Measurements from ENCODE around the gene ADAM15. TPM values are rescaled to one million over a fixed set of nuclear protein-coding genes. Genes with fewer than 3 reads are reported as not detected.

The ADAM15 gene
- total RNA-seq, 4 donors from 2014 or later = 232 to 289 (median 279) TPM

DNA sequence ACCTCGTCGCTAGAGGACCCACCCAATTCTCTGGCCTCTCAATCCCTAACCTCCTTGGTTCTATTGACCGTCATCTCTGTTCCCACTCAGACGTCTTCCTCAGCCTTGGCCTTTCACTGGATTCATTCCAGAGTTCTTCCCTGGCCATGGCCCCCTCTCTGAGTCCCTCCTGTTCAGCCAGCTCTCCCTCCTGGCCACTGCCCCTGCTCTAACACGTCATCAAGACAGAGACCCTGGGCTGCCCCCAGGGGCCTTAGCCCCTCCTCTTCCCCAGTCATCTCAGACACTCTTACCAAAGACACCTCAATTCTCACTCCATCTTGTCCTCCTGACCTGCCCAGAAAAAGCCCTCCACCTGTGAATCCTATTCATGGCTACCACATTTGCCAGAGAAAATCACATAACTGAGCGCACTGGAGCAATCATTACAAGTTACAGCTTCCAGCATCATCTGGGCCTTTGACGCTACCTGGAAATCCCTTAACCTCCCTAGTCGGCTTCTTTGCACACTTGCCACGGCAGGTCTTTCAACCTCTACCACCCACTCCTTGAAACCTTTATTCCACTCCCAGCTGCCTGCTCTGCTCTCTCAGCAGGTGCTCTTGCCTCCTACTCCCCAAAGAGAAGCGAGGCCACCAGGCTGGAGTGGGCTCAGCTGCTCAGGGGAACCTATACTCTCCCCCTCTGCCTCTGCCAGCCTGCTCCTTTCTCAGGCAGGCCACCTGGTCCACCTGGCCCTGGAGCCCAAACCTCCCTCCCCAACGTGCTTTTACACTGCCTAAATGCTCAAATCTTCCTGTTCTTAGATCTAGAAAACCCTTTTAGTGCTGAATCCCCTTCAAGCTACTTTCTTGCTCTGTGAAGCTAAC lies 31.5 kb upstream of the ADAM15 start:
- H3K4me3 ChIP-seq (ENCODE audit: low read depth, poor library complexity, severe bottlenecking) = no peak overlapping the region
- 55 to 58% methylated on average over 11 of the region's 11 CpGs for WGBS, 2 donors
- intact Hi-C loops (cut with DNase I; ENCODE audit: low total_unique reads) = loop anchor here (10.0 kb wide), 1 partner anchor 55 kb away; the partner anchor contains the start of gene PYGO2
- no peak for DNase-seq (ENCODE audit: low spot score in 2 of 2)
- TF ChIP-seq, protein P1, sequence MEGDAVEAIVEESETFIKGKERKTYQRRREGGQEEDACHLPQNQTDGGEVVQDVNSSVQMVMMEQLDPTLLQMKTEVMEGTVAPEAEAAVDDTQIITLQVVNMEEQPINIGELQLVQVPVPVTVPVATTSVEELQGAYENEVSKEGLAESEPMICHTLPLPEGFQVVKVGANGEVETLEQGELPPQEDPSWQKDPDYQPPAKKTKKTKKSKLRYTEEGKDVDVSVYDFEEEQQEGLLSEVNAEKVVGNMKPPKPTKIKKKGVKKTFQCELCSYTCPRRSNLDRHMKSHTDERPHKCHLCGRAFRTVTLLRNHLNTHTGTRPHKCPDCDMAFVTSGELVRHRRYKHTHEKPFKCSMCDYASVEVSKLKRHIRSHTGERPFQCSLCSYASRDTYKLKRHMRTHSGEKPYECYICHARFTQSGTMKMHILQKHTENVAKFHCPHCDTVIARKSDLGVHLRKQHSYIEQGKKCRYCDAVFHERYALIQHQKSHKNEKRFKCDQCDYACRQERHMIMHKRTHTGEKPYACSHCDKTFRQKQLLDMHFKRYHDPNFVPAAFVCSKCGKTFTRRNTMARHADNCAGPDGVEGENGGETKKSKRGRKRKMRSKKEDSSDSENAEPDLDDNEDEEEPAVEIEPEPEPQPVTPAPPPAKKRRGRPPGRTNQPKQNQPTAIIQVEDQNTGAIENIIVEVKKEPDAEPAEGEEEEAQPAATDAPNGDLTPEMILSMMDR (IDR thresholded peaks at IDR 0.05) = no peak
- TF ChIP-seq POLR2A (IDR thresholded peaks at IDR 0.05) = no peak

DNA sequence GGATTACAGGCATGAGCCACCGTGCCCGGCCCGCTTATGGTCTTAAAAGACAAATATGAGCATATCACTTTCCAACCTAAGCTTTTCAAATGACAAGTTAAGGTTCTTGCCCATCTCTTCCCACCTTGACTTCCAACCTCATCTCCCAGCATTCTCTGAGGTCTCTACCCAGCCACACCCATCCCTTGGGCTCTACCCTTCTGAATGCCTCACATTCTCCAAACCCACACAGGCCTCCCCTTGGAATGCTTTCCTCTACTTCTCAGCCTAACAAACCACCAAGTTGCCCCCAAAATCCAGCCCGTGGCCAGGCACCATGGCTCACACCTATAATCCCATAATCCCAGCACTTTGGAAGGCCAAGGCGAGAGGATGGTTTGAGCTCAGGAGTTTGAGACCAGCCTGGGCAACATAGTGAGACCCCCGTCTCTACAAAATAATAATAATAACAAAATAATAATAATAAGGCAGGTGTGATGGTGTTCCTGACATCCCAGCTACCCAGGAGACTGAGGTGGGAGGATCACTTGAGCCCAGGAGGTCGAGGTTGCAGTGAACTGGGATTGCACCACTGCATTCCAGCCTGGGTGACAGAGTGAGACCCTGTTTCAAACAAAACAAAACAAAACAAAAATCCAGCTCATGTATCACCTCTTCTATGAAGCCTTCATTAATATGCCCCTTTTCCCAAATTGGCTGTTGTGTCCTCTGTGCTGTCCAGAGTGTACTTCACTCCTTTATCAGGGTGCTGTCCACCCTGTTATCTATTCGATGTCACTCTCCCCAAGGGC lies 28.8 kb upstream of the ADAM15 start:
- 69 to 78% methylated on average over 8 of the region's 8 CpGs for WGBS, 2 donors
- DNase-seq (ENCODE audit: low spot score in 2 of 2) = no peak
- no peak overlapping the region for H3K4me3 ChIP-seq (ENCODE audit: low read depth, poor library complexity, severe bottlenecking)
- intact Hi-C loops (cut with DNase I; ENCODE audit: low total_unique reads) = no loop called here
- TF ChIP-seq, protein P1 (IDR thresholded peaks at IDR 0.05) = no peak
- no peak for TF ChIP-seq POLR2A (IDR thresholded peaks at IDR 0.05)

DNA sequence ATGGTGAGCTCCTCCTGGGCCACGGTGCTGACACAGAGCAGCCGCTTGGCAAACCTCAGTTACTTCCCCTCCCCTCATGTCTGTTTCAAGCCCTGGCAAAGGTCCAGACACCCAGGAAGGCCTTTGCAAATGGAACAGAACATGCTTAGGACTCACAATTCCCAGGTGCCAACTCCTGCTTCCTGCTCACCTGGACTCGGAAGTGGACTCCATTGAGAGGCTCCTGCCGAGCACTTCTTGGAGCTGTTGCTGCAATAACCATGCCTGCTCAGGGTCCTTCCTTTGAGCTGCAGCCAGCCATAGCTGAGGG lies 28.2 kb upstream of the ADAM15 start:
- TF ChIP-seq POLR2A (IDR thresholded peaks at IDR 0.05) = no peak
- TF ChIP-seq, protein P1 (IDR thresholded peaks at IDR 0.05) = no peak
- no peak for DNase-seq (ENCODE audit: low spot score in 2 of 2)
- WGBS, 2 donors = 46 to 47% methylated on average over 4 of the region's 4 CpGs
- intact Hi-C loops (cut with DNase I; ENCODE audit: low total_unique reads) = no loop called here
- no peak overlapping the region for H3K4me3 ChIP-seq (ENCODE audit: low read depth, poor library complexity, severe bottlenecking)

DNA sequence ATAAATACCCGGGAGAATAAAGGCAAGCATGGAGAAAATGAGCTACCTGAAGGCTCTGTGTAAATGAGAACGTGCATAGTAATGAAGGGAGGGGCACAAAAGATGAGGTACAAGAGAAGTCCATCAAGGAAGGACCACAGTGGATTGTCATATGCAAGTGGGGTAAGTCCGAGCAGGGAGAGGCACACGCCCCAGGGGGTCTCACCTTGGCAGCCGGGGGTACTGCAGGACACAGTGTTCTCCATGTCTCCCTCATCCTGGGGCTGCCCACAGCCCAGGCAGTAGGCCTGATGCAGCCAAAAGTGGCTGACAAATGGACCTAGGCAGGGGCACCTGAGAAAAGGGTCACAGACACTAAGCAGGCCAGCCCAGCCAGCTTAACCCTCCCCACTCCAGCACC lies 27.5 kb upstream of the ADAM15 start:
- H3K4me3 ChIP-seq (ENCODE audit: low read depth, poor library complexity, severe bottlenecking) = no peak overlapping the region
- TF ChIP-seq, protein P1 (IDR thresholded peaks at IDR 0.05) = no peak
- no peak for TF ChIP-seq POLR2A (IDR thresholded peaks at IDR 0.05)
- DNase-seq (ENCODE audit: low spot score in 2 of 2) = no peak
- intact Hi-C loops (cut with DNase I; ENCODE audit: low total_unique reads) = no loop called here
- 71 to 78% methylated on average over 5 of the region's 5 CpGs for WGBS, 2 donors

DNA sequence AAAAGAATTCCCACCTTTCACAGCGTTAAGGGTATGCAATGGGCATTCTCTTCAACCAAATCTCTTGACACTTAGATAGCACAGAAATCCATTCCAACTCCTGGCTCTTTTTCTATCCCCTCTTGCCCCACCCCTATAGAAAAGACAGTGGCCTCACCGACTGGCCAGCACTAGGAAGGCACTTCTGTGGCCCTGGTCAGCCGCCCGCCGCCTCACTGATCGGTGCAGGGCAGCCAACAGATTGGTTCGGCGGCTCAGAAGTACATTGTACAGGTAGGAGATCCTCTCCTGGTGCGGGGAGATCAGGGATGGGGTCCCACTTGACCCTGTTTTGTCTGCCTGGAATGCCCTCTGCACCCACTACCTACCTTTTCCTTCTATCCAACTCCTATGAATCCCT lies 26.8 kb upstream of the ADAM15 start:
- H3K4me3 ChIP-seq (ENCODE audit: low read depth, poor library complexity, severe bottlenecking) = no peak overlapping the region
- 92% methylated on average over 9 of the region's 9 CpGs for WGBS, 2 donors
- TF ChIP-seq, protein P1 (IDR thresholded peaks at IDR 0.05) = no peak
- no peak for TF ChIP-seq POLR2A (IDR thresholded peaks at IDR 0.05)
- intact Hi-C loops (cut with DNase I; ENCODE audit: low total_unique reads) = no loop called here
- DNase-seq (ENCODE audit: low spot score in 2 of 2) = no peak

Data from lower leg skin (tissue), 4 donors.